ENCODE measurements around the gene PAK5.

PAK5 gene

GRCh38 chr20:9574181-9574580 lies 264.7 kb downstream of the PAK5 start:
- DNase-seq, result no peak

DNA sequence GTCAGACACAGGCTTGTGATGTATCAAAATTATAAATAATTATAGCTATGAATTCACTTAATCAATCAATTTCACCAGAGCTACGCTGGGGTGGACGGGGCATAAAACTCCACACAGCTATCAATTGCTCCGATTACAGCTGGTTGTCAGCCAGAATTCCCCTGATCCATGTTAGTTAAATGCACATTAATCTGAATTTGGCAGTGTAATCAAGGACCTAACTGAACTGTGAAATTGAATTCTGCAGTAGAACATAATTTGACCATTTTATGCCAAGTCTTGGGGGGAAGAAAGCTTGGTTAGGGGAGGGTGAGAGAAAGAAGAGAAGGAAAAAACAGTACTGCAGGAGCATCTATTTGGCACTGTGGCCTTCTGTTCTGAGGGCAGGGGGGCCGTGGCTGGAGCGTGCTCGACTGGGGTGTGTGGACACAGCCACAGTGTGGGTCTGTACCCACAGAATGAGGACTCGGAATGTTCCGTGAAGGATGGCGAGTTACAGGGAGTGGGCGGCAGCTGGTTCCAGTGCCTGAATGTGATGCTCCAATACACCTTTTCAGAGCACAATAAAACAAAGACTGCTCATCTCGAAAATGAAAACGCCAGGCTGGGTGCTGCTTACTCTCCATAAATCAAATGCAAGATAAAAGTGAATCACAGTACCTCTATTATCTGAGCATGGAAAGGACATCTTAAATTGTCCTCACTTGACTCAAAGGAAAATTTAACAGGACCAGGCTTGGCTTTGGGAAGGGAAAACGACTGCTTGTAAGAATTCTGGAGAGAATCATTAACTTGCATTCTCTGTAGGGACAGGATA lies 265.3 kb downstream of the PAK5 start:
- DNase-seq, result no peak

GRCh38 chr20:9572670-9573069 lies 266.2 kb downstream of the PAK5 start:
- DNase-seq, result no peak

GRCh38 chr20:9571783-9572182 lies 267.1 kb downstream of the PAK5 start:
- no peak for DNase-seq

DNA sequence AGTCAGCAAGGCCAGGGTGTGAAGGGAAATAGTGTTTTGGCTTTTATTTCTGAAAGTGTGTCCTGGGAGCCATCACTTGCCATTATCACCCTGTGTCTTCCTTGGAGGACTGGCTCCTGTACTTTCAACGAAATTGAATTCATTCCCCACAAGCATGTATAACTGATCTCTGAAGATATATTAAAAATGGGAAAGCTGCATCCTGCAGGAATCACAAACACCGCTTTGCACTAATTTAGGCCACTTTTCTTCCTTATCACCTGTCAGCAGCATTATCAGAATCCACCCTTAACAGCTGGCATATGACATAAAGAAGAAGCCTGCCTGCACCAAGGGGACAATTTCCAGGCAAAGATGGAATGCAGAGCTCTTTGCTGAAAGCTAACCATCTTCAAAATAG lies 268.3 kb downstream of the PAK5 start:
- no peak for DNase-seq

- no peak for DNase-seq
Observed at GRCh38 chr20:9566977-9567376, 271.9 kb downstream of the PAK5 start.

- DNase-seq, result no peak
Observed at GRCh38 chr20:9565910-9566550, 272.8 kb downstream of the PAK5 start.

DNA sequence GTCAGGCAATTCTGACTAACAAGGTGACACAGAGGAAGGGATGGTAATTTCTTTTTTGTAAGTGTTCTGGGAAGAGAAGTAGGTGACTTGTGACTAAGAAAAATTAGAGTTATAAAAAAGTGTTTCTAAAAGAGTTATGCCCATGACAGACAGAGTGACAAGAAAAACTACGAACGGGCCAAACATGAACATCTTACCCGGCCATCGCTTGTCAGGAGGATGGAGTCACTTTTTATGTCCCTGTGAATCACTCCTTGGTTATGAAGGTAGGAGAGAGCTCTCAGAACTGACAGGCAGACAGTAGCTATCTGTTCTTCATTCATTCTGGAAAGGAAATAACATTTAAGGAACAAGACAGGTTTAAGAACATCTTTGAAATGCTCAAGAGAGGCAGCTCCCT lies 281.5 kb downstream of the PAK5 start:
- no peak for DNase-seq

DNA sequence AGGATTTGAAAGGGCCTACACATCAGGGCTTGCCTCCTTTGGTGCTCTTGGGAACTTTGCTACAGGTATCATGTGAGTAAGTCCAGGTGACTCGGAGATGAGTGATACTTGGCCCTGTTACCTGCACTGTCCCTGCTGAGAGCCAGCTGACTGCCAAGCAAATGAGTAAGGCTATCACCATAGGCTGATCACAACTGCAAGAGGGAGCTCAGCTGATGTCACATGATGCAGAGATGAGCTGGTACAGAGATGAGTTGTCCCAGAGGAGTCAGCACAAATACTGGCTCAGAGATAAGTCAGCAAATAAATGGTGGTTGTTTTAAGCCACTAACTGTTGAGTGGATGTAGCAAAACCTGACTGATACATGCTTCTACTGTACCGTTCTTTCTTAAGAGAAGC lies 283.1 kb downstream of the PAK5 start:
- DNase-seq, result no peak

DNA sequence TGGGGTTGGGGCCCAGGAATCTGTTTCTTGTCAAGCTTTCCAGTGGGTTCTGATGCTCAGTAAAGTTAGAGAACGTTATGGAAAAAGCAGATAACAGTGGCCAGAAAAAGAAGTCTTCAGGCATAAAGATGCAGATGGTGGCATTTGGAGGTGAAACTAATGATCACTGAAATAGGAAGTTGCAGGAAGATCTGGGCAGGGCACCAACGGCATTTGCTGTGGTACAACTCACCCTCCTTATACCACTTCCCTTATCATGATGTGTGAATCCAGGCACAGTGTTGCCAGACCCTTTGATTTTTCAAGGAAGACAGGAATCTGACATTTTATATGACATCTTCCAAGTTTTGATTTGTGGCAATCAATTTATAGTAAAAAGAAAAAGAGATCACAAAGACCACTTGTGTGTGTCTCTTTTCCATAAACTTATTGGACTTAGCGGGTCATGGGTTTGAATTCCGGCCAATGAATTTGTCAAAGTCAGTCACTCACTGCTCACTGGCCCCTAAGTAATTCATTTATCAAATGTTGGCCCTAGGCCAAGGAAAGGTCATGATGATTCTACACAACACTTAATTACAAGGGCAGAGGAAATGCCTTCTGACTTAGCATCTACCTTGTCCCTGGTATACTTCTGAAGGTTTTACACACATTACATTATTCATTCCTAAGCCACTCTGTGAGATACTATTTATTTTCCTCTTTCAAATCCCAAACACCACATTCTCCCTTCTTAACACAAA lies 286.9 kb downstream of the PAK5 start:
- no peak for DNase-seq

GRCh38 chr20:9550871-9551270 lies 288.0 kb downstream of the PAK5 start:
- no peak for DNase-seq

DNA sequence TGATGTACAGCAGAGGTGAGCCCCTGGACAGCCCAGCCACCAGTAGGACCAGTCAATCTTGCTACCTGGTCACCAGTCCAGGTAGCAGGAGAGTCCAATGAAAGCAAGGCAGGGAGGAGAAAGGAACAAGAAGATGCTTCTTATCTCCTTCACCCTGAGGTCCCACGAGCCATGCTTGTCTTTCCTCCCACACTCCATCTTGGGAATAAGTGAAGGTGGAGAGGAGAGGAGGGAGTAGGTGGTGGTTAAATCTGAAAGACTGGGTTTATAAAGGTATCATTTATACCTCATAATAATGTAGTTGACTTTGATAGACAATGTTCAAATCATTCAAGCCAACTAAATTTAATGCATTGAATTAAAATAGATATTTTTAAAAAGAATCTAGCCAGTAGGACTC lies 288.6 kb downstream of the PAK5 start:
- DNase-seq, result no peak

DNA sequence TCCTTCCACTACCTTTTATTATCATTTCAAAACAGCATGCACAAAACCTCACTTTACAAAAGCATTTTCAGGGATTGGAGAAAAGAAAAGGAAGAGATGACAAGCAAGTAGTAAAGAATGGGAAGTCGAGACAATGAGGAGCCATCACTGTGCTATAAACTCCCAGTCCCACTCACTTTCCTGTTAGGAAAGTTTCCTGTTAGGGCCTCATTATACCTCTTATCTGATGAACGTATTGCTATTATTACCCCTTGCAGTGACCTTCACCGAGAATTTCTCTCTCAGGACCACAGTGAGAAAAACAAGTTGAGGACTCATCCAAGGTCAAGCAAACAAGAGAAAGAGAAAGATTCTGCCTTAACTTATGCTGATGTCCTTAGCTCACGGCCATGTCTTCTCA lies 295.7 kb downstream of the PAK5 start:
- no peak for DNase-seq

- DNase-seq, result no peak
Observed at GRCh38 chr20:9535449-9535848, 303.4 kb downstream of the PAK5 start.

- DNase-seq, result no peak
Observed at GRCh38 chr20:9534025-9534424, 304.9 kb downstream of the PAK5 start.

- no peak for DNase-seq
Observed at GRCh38 chr20:9532069-9532838, 306.6 kb downstream of the PAK5 start.

GRCh38 chr20:9531581-9531980 lies 307.3 kb downstream of the PAK5 start:
- DNase-seq, result no peak

DNA sequence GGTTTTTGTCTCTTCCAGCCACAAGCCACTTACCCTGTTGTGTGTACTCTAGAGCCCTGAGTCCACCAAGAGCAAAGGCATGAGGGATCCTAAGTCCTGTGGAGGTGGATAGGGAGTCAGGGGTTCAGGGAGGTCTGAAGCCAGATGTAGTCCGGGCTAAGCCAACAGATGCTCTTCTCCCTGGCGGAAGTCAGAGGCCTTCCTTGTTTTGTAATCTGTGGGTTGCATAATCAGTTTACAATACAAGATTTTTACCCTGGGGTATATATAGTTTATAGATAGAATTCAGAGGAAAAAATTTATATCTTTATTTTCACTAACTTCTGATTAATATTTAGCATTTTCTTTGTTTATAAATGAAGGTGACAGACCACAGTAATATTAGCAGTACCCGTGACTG lies 315.2 kb downstream of the PAK5 start:
- no peak for DNase-seq

DNA sequence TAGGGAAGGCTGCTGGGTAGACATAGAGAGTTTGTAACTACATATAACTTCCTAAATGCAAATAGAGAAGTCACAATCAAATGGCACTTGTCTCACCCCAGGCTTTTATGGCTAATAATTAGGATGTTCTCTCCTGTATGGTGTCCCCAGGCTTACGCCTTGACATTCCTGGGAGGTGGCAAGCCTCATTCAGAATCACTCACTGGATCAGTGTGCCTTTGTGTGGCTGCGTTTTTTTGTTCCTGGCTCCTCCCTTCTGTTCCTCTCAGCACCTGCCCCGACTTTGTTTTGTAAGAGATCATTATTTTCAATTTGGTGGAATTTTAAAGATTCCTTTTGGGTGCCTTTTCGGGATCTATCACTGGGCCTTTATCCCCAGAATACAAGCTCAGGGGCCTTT lies 318.8 kb downstream of the PAK5 start:
- no peak for DNase-seq

DNA sequence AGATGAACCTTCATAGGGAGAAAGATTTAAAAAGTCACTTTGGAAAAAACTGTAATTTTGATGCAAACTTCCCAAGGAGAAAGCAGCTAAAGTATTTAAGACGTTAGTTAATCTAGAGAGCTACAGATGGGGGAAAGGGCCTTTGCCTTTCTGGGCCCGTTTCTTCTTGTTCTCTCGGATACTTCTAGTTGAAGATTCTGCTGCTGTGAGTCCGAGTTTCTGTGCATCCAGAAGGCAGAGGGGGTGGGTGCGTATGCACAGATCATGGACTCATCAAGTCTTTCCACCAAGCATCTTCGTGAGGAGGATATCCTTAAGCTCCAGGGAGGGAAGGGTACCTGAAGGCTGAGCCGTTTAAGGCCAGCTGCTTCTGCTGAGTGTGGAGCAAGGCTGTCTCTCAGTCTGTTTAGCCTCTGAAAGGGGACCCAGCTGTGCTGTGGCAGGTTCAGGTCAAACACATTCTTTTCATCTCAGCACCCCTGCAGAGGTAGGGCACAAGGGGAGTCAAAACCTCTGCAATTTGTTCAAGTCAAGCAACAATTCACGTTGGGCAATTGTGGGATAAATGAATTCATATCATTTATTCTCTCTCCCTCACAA lies 320.2 kb downstream of the PAK5 start:
- DNase-seq, result no peak

- no peak for DNase-seq
Observed at GRCh38 chr20:9517297-9518162, 321.3 kb downstream of the PAK5 start.

Measured in SHP77 (cell line).